Muscle of leg (tissue), 16 donors: ENCODE results near the gene C4BPB. TPM values are rescaled to one million over a fixed set of nuclear protein-coding genes. Genes with fewer than 3 reads are reported as not detected.
"Not testable (repeated sequence)": the region's sequence is repeated elsewhere in the genome, so short reads cannot be mapped to it uniquely, and the experiment has no call there.

Experiments
- DNase-seq: peaks from one replicate; pipeline ENCODE4 v3.0.0; 2013
- H3K27ac ChIP-seq: one replicate; pipeline ENCODE4 v1.5.1; 2013; ENCODE audit warnings: mild to moderate bottlenecking, low read length, control low read depth
- H3K27me3 ChIP-seq: one replicate; pipeline ENCODE4 v1.6.1; 2013; ENCODE audit warnings: low read length; ENCODE audit not compliant: control insufficient read depth, insufficient read depth
- H3K36me3 ChIP-seq: one replicate; pipeline ENCODE4 v1.6.1; 2013; ENCODE audit warnings: low read length; ENCODE audit not compliant: control insufficient read depth, insufficient read depth
- H3K4me1 ChIP-seq: one replicate; pipeline ENCODE4 v1.6.1; 2013; ENCODE audit warnings: low read length; ENCODE audit not compliant: control insufficient read depth, insufficient read depth
- H3K4me3 ChIP-seq: one replicate; pipeline ENCODE4 v1.5.1; 2013; ENCODE audit warnings: low read length, control low read depth
- H3K9me3 ChIP-seq: replicated peaks from 2 replicates; pipeline ENCODE4 v1.6.1; 2013; ENCODE audit warnings: low read depth, low read length; ENCODE audit not compliant: control insufficient read depth
- WGBS: methylation state at CpG from one replicate; pipeline ENCODE4 v1.1.5; 2013; ENCODE audit warnings: missing lambda C conversion rate; ENCODE audit not compliant: insufficient coverage; 5-methylcytosine and 5-hydroxymethylcytosine counted together
- long read RNA-seq, 11 donors: transcript quantifications; one replicate each; lab custom pipeline, GENCODE V29; 2026
- polyA plus RNA-seq, 8 donors: library from polyadenylated mRNA; unstranded; fragments of 120-200 nt; gene quantifications; one replicate each; pipeline versions ENCODE4 v1.2.1 to v1.2.3, GENCODE V29; 2013; ENCODE audit warnings: inconsistent platforms in 1 of 8, low replicate concordance in 1 of 8; ENCODE audit not compliant: insufficient read length in 8 of 8, insufficient read depth in 1 of 8
- total RNA-seq: library from RNA; stranded (reverse); fragments of 120-200 nt; gene quantifications from one replicate; pipeline ENCODE4 v1.2.4, GENCODE V29; 2013

Gene C4BPB, protein sequence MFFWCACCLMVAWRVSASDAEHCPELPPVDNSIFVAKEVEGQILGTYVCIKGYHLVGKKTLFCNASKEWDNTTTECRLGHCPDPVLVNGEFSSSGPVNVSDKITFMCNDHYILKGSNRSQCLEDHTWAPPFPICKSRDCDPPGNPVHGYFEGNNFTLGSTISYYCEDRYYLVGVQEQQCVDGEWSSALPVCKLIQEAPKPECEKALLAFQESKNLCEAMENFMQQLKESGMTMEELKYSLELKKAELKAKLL
- 0.27 TPM for total RNA-seq
- polyA plus RNA-seq, result under 1 TPM in 7 of 8 donors, not detected in 1; 0.11 to 0.53 (median 0.37) TPM
- long read RNA-seq, donor 1, result 0 reads
- long read RNA-seq, donor 2, result 0 reads
- long read RNA-seq, donor 3, partial matches to known transcripts, result 0 of 1 reads
- long read RNA-seq, donor 3, other reads (novel, unspliced or antisense), result 0 of 1 reads
- long read RNA-seq, donor 4, result 0 reads
- long read RNA-seq, donor 5, result 0 reads
- long read RNA-seq, donor 6, result 0 reads
- long read RNA-seq, donor 7, result 0 reads
- long read RNA-seq, donor 8, result 0 reads
- long read RNA-seq, donor 9, result 0 reads
- long read RNA-seq, donor 10, result 0 reads
- long read RNA-seq, donor 11, result 0 reads

DNA sequence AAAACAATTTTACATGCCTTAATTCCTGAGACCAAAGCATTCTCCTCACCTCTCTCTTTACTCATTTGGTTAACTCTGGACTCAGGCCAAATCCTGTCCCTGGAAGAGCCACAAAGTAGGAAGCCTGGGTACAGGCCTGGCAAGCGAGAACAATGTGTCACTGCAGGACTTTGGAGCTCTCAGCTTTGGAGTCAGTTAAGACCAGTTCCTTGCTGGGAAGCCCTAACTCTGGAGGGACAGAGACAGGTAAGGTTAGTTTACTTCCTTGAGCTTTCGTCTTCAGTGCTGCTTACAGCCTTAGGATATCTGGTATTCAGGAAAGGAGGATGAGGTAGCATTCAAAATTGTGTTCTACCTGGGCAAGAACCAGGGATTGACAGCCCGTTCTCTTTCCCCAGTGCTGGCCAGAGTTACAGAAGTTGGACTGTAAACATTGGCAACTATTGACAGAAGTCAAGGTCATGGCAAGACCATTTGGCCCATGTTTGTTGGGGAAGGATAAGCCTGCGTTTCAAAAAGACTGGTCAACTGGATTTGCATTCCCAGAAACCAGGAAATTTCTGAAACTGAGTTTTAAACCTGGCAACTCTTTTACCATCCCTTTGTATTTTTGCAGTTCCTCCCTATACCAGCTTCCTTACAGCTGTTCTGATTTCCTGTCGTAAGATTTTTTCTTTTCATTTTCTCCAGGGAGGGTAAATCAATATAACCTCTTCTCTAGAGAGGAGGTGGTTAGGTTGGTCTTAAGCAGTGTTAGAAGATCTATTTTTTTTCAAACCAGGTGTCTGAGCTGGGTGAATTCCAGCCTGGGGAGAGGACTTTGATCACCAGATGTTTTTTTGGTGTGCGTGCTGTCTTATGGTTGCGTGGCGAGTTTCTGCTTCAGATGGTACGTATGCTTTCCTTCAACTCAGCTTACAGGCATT is at the start of gene C4BPB:
Gene C4BPB (plus strand): TSS at position 160 of the 926 bp plus-strand sequence. CDS start 672 bp downstream, at position 832.
- WGBS, result 76% methylated on average over 3 of the region's 9 CpGs
- DNase-seq, result peak; percentile 30
- Histone ChIP-seq H3K4me1 (peaks cover 4% of the 10 kb centered on the region), H3K9me3 (no peaks in the 10 kb centered on the region), H3K36me3 (no peaks in the 10 kb centered on the region), H3K27me3 (no peaks in the 10 kb centered on the region), H3K27ac (no peak within 1 kb of the TSS), H3K4me3 (no peak within 1 kb of the TSS)

DNA sequence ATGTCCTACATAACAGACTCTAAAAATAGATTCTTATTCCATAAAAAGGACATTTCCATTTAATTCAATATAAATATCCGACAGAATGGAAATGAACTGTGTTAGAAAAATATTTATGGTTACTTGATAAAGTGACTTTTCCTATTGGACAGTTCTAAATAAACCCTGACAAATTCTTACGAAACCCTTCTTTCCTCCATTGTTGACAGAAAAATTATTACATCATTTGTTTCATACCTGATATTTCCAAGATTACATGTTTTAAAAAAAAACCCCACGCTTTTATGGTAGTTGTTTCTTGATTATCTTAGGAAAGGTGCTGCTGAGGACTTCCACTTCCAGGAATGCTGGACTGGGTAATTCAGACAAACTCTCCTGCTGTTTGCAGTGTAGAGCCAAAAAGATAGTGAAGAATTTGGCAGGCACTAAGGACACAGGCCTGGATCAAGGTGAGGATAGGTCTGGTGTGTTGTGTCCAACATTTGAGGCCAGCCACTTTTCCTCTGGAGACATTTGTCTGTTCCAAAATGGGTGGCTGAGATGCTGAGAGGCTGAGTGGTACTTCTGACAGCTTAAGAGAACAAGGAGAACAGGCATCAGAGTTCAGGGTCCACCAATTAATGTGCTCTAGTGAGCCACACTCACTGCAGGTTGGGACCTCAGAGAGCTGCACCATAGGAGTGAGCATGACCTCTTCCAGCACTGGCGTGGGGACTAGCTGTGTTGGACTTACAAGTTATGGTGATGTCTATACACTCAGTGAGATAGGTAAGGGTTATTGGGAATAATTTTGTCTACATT is 49.1 kb upstream of the C4BPB start:
- Histone ChIP-seq H3K4me3 (no peak overlapping the region), H3K36me3 (no peaks in the 10 kb centered on the region), H3K27ac (no peak overlapping the region), H3K9me3 (no peaks in the 10 kb centered on the region), H3K27me3 (no peaks in the 10 kb centered on the region), H3K4me1 (no peaks in the 10 kb centered on the region)
- WGBS, result no CpG with 5 or more reads among the region's 4 CpGs
- DNase-seq, result no peak

DNA sequence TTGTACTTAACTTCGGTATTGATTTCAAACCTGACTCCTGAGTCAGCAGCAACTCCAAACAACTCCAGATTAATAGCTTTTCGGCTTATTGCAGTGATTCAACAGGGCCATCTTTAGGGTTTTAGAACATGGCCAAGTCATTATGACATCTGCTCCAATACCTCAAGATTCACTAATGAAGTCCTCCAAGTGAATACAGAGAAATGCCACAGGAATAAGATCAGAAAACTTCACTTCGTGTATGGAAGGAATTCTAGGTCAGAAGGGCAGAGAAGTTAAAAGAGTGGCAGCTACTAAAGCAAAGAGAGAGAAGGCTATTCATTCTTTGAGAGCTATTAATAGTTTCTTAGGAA is 48.5 kb upstream of the C4BPB start:
- Histone ChIP-seq H3K4me3 (no peak overlapping the region), H3K27me3 (no peaks in the 10 kb centered on the region), H3K4me1 (no peaks in the 10 kb centered on the region), H3K36me3 (no peaks in the 10 kb centered on the region), H3K27ac (no peak overlapping the region), H3K9me3 (no peaks in the 10 kb centered on the region)
- DNase-seq, result no peak
- 73% methylated on average over 3 of the region's 3 CpGs for WGBS

DNA sequence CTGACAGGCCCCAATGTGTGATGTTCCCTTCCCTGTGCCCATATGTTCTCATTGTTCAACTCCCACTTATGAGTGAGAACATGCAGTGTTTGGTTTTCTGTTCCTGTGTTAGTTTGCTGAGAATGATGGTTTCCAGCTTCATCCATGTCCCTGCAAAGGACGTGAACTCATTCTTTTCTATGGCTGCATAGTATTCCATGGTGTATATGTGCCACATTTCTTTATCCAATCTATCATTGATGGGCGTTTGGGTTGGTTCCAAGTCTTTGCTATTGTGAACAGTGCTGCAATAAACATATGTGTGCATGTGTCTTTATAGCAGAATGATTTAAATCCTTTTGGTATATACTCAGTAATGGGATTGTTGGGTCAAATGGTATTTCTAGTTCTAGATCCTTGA is 47.3 kb upstream of the C4BPB start:
- H3K4me1 ChIP-seq, H3K9me3 ChIP-seq, H3K4me3 ChIP-seq, H3K27ac ChIP-seq, H3K27me3 ChIP-seq, DNase-seq, H3K36me3 ChIP-seq: not testable (repeated sequence)
- no CpG with 5 or more reads among the region's 2 CpGs for WGBS

DNA sequence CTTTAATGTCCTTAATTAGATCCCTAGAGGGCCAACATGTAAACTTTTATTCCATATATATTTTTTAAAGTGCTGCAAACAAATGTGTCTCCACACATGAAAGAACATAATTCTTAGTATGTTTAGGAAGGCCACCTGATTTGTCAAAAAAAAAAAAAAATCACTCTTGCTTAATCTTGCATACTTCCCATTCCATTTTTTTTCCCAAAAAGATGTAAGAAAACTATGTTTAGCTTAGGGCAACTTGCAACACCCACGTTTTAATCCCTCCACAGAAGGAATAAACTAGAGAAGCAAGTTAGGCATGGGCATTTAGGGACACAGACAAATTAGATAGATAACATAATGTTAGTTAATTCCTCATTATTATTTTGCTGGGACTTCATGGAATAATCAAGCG is 43.2 kb upstream of the C4BPB start:
- DNase-seq, result no peak
- Histone ChIP-seq H3K36me3 (peaks cover 10% of the 10 kb centered on the region), H3K4me1 (peaks cover 3% of the 10 kb centered on the region), H3K27ac (no peak overlapping the region), H3K9me3 (no peaks in the 10 kb centered on the region), H3K4me3 (no peak overlapping the region), H3K27me3 (no peaks in the 10 kb centered on the region)
- 100% methylated on average over 1 of the region's 2 CpGs for WGBS

DNA sequence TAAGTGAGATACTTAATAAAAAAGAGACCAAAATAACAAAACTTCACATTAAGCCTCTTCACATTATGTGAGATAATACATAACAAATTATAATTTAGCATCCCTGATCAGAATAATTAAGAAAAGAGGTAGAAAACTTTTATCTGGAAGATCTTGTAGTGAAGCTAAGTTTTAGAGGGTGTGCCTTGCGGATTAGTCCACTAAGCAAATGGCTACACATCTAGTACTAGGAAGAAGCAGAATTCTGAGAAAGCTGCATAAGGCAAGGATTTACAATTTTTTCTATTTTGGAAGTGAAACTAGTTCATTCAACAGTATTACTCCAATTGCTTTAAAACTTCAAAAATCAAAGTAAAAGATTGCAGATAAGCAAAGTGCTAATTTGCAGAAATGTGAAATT is 41.2 kb upstream of the C4BPB start:
- no CpG with 5 or more reads among the region's 1 CpG for whole genome bisulfite sequencing
- H3K27ac ChIP-seq, result no peak overlapping the region
- H3K4me1 ChIP-seq, result peaks cover 16% of the 10 kb centered on the region
- no peak for DNase-seq
- H3K27me3 ChIP-seq, result no peaks in the 10 kb centered on the region
- peaks cover 10% of the 10 kb centered on the region for H3K36me3 ChIP-seq
- H3K9me3 ChIP-seq, result no peaks in the 10 kb centered on the region
- H3K4me3 ChIP-seq, result no peak overlapping the region

DNA sequence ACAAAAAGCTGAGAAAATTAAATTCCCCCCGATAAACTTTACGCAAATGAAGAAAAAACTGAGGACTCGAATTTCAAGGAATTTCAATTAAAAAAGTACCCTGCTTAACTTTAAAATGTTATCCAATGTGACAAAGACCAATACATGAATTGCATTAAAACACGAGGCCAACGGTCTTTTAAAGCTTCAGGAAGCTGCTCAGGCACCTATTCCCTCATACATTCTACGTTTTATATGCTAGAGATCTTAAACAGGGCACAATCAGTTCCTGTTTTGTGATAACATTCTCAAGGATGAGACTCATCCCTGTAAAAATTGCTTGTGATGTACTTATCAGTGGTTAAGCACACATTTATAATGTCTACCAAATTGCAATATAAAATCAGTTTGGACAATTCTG is 40.6 kb upstream of the C4BPB start:
- H3K4me3 ChIP-seq, result no peak overlapping the region
- no peak overlapping the region for H3K27ac ChIP-seq
- peaks cover 17% of the 10 kb centered on the region for H3K4me1 ChIP-seq
- 92% methylated on average over 2 of the region's 6 CpGs for WGBS
- H3K36me3 ChIP-seq, result peaks cover 10% of the 10 kb centered on the region
- no peak for DNase-seq
- no peaks in the 10 kb centered on the region for H3K9me3 ChIP-seq
- H3K27me3 ChIP-seq, result no peaks in the 10 kb centered on the region

DNA sequence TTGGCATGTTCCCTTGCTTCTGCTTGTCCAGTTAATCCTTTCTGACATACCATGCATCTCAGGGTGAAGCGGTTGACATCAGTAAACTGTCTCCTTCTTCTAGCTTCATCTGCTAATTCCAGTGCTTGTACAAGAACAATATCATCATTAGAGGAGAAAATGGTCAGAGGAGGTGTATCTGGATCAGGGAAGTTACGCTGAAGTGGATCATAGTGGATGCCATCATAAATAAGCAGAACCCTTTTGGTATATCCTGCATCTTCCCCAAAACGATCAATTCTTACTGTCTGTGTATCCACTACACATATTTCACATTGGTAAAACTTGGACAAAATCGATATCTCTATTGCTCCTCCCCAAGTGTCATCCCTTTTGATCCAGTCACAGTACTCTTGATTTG is 39.6 kb upstream of the C4BPB start:
- Histone ChIP-seq H3K27me3 (no peaks in the 10 kb centered on the region), H3K4me3 (no peak overlapping the region), H3K36me3 (peaks cover 10% of the 10 kb centered on the region), H3K4me1 (peaks cover 20% of the 10 kb centered on the region), H3K9me3 (no peaks in the 10 kb centered on the region), H3K27ac (no peak overlapping the region)
- WGBS, result 86% methylated on average over 2 of the region's 4 CpGs
- no peak for DNase-seq

DNA sequence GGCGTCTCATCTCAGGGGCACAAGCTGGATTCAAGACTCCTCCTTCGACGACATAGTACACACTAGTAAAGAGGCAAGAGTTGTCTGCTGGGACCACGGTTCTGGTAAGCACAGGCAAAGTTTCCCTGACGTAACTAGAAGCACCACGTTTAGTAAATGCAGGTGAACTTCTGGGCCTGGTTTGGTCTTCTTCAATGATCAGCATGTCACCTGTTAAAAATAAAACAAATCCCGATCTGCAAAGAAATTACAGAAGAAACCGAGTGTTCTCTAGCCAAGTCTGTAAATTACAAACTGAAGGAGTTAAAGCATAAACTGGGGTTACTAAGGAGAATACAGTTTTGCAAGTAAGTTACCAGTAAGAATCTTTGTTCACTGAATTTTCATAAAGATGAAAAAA is 39.1 kb upstream of the C4BPB start:
- no peak overlapping the region for H3K4me3 ChIP-seq
- 85% methylated on average over 4 of the region's 8 CpGs for WGBS
- H3K27me3 ChIP-seq, result no peaks in the 10 kb centered on the region
- peaks cover 10% of the 10 kb centered on the region for H3K36me3 ChIP-seq
- peaks cover 20% of the 10 kb centered on the region for H3K4me1 ChIP-seq
- no peak for DNase-seq
- H3K9me3 ChIP-seq, result no peaks in the 10 kb centered on the region
- H3K27ac ChIP-seq, result no peak overlapping the region
